Ishikawa (cell line): ENCODE results near the gene PDE4B.

Experiments used
- CEBPB ChIP-seq: IDR thresholded peaks from 2 replicates; pipeline ENCODE4 v1.6.1; 2012
- CREB1 ChIP-seq: IDR thresholded peaks from 2 replicates; pipeline ENCODE4 v1.6.1; 2012; ENCODE audit warnings: low read depth
- EP300 ChIP-seq: IDR thresholded peaks from 2 replicates; pipeline ENCODE4 v1.6.1; 2012; ENCODE audit warnings: borderline replicate concordance
- MAX ChIP-seq: IDR thresholded peaks from 2 replicates; pipeline ENCODE4 v1.6.1; 2012
- NFIC ChIP-seq: IDR thresholded peaks from 2 replicates; pipeline ENCODE4 v1.6.1; 2012
- TAF1 ChIP-seq: IDR thresholded peaks from 2 replicates; pipeline ENCODE4 v1.6.1; 2012; ENCODE audit warnings: low read depth, mild to moderate bottlenecking
- TCF12 ChIP-seq: IDR thresholded peaks from 2 replicates; pipeline ENCODE4 v1.6.1; 2012; ENCODE audit warnings: low read depth
- TEAD4 ChIP-seq: IDR thresholded peaks from 2 replicates; pipeline ENCODE4 v1.6.1; 2012
- YY1 ChIP-seq: IDR thresholded peaks from 2 replicates; pipeline ENCODE4 v1.6.1; 2012; ENCODE audit warnings: low read depth
- TF ChIP-seq, protein P1 (sequence below): IDR thresholded peaks from 2 replicates; pipeline ENCODE4 v1.6.1; 2012; ENCODE audit warnings: low read depth, mild to moderate bottlenecking

DNA sequence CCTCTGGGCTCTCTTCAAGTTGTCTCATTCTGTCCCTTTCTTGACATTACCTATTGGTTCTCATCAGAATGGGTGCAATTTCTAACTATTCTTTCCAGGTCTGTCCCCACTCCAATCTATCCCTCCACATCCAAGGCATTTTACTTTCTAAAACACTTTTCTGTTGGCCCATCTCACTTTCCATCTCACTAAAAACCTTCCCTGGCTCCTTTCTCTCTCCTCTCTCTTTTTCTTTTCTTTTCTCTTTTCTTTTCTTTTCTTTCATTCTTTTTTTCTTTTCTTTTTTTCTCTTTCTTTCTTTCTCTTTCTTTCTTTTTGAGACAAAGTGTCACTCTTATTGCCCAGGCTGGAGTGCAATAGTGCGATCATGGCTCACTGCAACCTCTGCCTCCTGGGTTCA, 462.1 kb downstream of the PDE4B start:
- TF ChIP-seq TAF1 (no peak), NFIC (no peak), TCF12 (no peak), TEAD4 (no peak), CREB1 (no peak), MAX (no peak), CEBPB (no peak), EP300 (no peak), YY1 (no peak)
- TF ChIP-seq, protein P1, sequence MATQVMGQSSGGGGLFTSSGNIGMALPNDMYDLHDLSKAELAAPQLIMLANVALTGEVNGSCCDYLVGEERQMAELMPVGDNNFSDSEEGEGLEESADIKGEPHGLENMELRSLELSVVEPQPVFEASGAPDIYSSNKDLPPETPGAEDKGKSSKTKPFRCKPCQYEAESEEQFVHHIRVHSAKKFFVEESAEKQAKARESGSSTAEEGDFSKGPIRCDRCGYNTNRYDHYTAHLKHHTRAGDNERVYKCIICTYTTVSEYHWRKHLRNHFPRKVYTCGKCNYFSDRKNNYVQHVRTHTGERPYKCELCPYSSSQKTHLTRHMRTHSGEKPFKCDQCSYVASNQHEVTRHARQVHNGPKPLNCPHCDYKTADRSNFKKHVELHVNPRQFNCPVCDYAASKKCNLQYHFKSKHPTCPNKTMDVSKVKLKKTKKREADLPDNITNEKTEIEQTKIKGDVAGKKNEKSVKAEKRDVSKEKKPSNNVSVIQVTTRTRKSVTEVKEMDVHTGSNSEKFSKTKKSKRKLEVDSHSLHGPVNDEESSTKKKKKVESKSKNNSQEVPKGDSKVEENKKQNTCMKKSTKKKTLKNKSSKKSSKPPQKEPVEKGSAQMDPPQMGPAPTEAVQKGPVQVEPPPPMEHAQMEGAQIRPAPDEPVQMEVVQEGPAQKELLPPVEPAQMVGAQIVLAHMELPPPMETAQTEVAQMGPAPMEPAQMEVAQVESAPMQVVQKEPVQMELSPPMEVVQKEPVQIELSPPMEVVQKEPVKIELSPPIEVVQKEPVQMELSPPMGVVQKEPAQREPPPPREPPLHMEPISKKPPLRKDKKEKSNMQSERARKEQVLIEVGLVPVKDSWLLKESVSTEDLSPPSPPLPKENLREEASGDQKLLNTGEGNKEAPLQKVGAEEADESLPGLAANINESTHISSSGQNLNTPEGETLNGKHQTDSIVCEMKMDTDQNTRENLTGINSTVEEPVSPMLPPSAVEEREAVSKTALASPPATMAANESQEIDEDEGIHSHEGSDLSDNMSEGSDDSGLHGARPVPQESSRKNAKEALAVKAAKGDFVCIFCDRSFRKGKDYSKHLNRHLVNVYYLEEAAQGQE, result no peak
